GM19240 (cell line): ENCODE results near the gene RBPJL.

Experiments
- DNase-seq: peaks from one replicate; pipeline ENCODE4 v3.0.0; 2011; ENCODE audit warnings: low spot score; ENCODE audit not compliant: insufficient read length

Gene RBPJL

GRCh38 chr20:45293041-45294002 is 13.3 kb upstream of the RBPJL start:
- DNase-seq = peak; percentile 73

GRCh38 chr20:45294003-45294368 is 12.7 kb upstream of the RBPJL start:
- no peak for DNase-seq

- no peak for DNase-seq
Observed at GRCh38 chr20:45294659-45295058, 12.0 kb upstream of the RBPJL start.

- DNase-seq = no peak
Observed at GRCh38 chr20:45297786-45298497, 8.7 kb upstream of the RBPJL start.

GRCh38 chr20:45299786-45300185 is 6.9 kb upstream of the RBPJL start:
- no peak for DNase-seq

GRCh38 chr20:45300961-45301360 is 5.7 kb upstream of the RBPJL start:
- DNase-seq = peak; percentile 35

GRCh38 chr20:45301824-45302271 is 4.8 kb upstream of the RBPJL start:
- no peak for DNase-seq

- no peak for DNase-seq
Observed at GRCh38 chr20:45303586-45304463, 2.8 kb upstream of the RBPJL start.

GRCh38 chr20:45304464-45304999 is 2.1 kb upstream of the RBPJL start:
- no peak for DNase-seq

GRCh38 chr20:45305262-45305661 is 1.4 kb upstream of the RBPJL start:
- DNase-seq = no peak

- no peak for DNase-seq
Observed at GRCh38 chr20:45307076-45307640, 518 bp downstream of the RBPJL start.

GRCh38 chr20:45308117-45308778 is 1.6 kb downstream of the RBPJL start, which contains the start of gene MATN4:
Gene MATN4 (minus strand): TSS chr20:45308299. CDS start chr20:45305582, 2,717 bp downstream.
- DNase-seq = no peak

GRCh38 chr20:45309075-45309474 is 2.4 kb downstream of the RBPJL start:
- DNase-seq = no peak

GRCh38 chr20:45311589-45312211 is 5.1 kb downstream of the RBPJL start:
- peak; percentile 69 for DNase-seq

- DNase-seq = no peak
Observed at GRCh38 chr20:45312241-45312640, 5.6 kb downstream of the RBPJL start.

- no peak for DNase-seq
Observed at GRCh38 chr20:45313065-45313695, 6.5 kb downstream of the RBPJL start.

GRCh38 chr20:45313943-45314342 is 7.3 kb downstream of the RBPJL start:
- no peak for DNase-seq

- DNase-seq = no peak
Observed at GRCh38 chr20:45315672-45316071, 9.0 kb downstream of the RBPJL start.
